ENCODE results near the gene USE1.
A peak's percentile ranks its signal among the peaks of the same experiment; 100 is the strongest.

DNA sequence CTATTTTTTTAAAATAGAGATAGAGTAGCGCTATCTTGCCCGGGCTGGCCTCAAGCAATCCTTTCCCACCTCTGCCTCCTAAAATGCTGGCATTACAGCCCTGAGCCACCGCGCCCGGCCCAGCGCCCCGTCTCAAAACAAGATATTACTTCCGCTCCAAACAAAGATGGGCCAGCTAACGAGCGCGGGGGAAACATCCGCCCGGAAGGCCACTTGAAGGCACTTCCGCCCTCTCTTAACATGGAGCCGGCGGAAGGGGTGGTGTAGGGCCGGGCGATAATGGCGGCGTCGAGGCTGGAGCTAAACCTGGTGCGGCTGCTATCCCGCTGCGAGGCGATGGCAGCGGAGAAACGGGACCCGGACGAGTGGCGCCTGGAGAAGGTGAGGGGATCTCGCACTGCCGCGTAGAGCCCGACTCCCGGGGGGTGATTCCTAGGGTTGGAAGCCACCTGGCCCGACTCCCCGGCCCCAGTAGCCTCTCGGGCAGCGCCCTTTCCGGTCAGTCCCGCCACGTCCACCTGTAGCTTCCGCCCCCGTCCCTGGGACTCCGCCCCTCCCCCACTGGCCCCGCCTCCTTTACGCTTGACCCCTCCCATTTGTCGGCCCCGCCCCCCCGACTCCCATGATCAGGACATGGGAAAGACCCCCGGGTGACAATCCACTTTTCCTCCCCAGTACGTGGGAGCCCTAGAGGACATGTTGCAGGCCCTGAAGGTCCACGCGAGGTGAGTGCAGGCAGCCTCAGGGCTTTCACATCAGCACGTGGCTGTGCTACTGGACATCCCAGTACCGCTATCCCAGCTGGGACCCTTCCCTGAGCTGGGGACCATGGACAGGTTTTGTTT, at the start of gene USE1:
- TF ChIP-seq, protein P1, sequence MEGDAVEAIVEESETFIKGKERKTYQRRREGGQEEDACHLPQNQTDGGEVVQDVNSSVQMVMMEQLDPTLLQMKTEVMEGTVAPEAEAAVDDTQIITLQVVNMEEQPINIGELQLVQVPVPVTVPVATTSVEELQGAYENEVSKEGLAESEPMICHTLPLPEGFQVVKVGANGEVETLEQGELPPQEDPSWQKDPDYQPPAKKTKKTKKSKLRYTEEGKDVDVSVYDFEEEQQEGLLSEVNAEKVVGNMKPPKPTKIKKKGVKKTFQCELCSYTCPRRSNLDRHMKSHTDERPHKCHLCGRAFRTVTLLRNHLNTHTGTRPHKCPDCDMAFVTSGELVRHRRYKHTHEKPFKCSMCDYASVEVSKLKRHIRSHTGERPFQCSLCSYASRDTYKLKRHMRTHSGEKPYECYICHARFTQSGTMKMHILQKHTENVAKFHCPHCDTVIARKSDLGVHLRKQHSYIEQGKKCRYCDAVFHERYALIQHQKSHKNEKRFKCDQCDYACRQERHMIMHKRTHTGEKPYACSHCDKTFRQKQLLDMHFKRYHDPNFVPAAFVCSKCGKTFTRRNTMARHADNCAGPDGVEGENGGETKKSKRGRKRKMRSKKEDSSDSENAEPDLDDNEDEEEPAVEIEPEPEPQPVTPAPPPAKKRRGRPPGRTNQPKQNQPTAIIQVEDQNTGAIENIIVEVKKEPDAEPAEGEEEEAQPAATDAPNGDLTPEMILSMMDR (conservative IDR thresholded peaks at IDR 0.05; ENCODE audit: low read depth, low read length), result no peak
- peak; percentile 89 for TF ChIP-seq POLR2A (IDR thresholded peaks at IDR 0.05; ENCODE audit: low read depth, low read length)

Data from IMR-90 (cell line).